GM12865 (cell line): Measurements from ENCODE around the gene RSBN1.
"Not testable (repeated sequence)": the region's sequence is repeated elsewhere in the genome, so short reads cannot be mapped to it uniquely, and the experiment has no call there.

ENCODE experiments used
- DNase-seq: peaks from one replicate; pipeline ENCODE4 v3.0.0; 2010; ENCODE audit warnings: low read depth
- H3K4me3 ChIP-seq: 2 replicates; pipeline ENCODE4 v1.5.1; 2011; ENCODE audit warnings: mild to moderate bottlenecking, low read depth, low read length, control low read depth
- CTCF ChIP-seq: IDR thresholded peaks from 2 replicates; pipeline ENCODE4 v1.5.1; 2011; ENCODE audit warnings: low read length, control low read depth, low read depth, inconsistent platforms; ENCODE audit not compliant: insufficient read depth; ENCODE audit errors: missing control alignments

Gene RSBN1

GRCh38 chr1:113745425-113745824 is 66.9 kb downstream of the RSBN1 start:
- no peak for DNase-seq
- no peak for TF ChIP-seq CTCF
- H3K4me3 ChIP-seq = no peak overlapping the region

- H3K4me3 ChIP-seq = no peak overlapping the region
- no peak for TF ChIP-seq CTCF
- no peak for DNase-seq
Measured at GRCh38 chr1:113744114-113744513, 68.2 kb downstream of the RSBN1 start.

DNA sequence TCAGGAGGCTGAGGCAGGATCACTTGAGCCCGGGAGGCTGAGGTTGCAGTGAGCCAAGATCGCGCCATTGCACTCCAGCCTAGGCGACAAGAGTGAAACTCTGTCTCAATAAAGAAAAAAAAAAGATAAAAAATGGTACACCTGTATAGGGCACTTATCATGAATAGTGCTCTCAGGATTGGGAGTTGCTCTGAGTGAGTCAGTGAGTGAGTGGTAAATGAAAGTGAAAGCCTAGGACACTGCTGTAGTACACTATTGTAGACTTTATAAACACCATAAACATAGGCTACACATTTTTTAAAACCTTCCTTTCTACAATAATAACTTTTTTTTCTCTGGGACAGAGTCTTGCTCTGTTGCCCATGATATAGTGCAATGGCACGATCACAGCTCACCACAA is 69.8 kb downstream of the RSBN1 start:
- no peak for TF ChIP-seq CTCF
- peak; percentile 5 for DNase-seq
- no peak overlapping the region for H3K4me3 ChIP-seq

GRCh38 chr1:113734357-113735055 is 77.8 kb downstream of the RSBN1 start:
- no peak for TF ChIP-seq CTCF
- peak; percentile 10 for DNase-seq
- H3K4me3 ChIP-seq = no peak overlapping the region

GRCh38 chr1:113732802-113733201 is 79.5 kb downstream of the RSBN1 start:
- TF ChIP-seq CTCF = no peak
- DNase-seq = no peak
- no peak overlapping the region for H3K4me3 ChIP-seq

DNA sequence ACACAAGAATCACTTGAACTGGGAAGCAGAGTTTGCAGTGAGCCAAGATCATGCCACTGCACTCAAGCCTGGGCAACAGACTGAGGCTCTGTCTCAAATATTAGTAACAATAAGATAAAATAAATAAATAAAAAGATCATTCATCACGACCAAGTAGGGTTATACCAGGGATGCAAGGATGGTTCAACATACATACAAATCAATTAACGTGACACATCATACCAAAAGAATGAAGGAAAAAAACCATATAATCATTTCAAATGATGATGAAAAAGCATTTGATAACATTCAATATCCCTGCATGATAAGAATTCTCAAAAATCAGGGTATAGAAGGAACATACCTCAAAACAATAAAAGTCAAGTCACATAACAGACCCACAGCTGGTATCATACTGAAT is 91.3 kb downstream of the RSBN1 start:
- no peak for DNase-seq
- no peak for TF ChIP-seq CTCF

GRCh38 chr1:113718621-113719020 is 93.7 kb downstream of the RSBN1 start:
- not testable (repeated sequence) for DNase-seq, H3K4me3 ChIP-seq

More for the DNA sequence above, 91.3 kb downstream of the RSBN1 start:
- H3K4me3 ChIP-seq = no peak overlapping the region

- DNase-seq, H3K4me3 ChIP-seq: not testable (repeated sequence)
Measured at GRCh38 chr1:113717506-113717905, 94.8 kb downstream of the RSBN1 start.
